ENCODE measurements around the gene MTMR2. TPM values are rescaled to one million over a fixed set of nuclear protein-coding genes. Genes with fewer than 3 reads are reported as not detected.

MTMR2 gene
- total RNA-seq, 1 donor from 2014 or later = 68.9 TPM

- Histone ChIP-seq H3K4me3 (no peak overlapping the region), H3F3A (ENCODE audit: low read depth) (no peaks in the 10 kb centered on the region), H4K20me1 (ENCODE audit: low read depth) (no peaks in the 10 kb centered on the region), H3K79me2 (ENCODE audit: low read depth) (no peaks in the 10 kb centered on the region), H3K4me2 (no peak overlapping the region), H3K9me3 (ENCODE audit: low read depth) (no peaks in the 10 kb centered on the region), H3K27me3 (no peaks in the 10 kb centered on the region), H3K4me1 (no peaks in the 10 kb centered on the region), H3K27ac (no peak overlapping the region), H2AFZ (replicated peaks) (no peak overlapping the region), H3K9ac (no peak overlapping the region), H3K36me3 (no peaks in the 10 kb centered on the region)
- no peaks in the 10 kb centered on the region for H3K4me1 Mint-ChIP-seq
- DNase-seq (ENCODE audit: low spot score) = no peak
- no peaks in the 10 kb centered on the region for H3K9me3 Mint-ChIP-seq
- no peak overlapping the region for H3K4me3 Mint-ChIP-seq
- no peaks in the 10 kb centered on the region for H3K36me3 Mint-ChIP-seq
- TF ChIP-seq CTCF (IDR thresholded peaks at IDR 0.05) (no peak), EZH2phosphoT487 (IDR thresholded peaks at IDR 0.05) (no peak), EZH2 (IDR thresholded peaks at IDR 0.05) (no peak)
- no peaks in the 10 kb centered on the region for H3K27me3 Mint-ChIP-seq (ENCODE audit: insufficient read depth, low read depth)
- H3K27ac Mint-ChIP-seq = no peak overlapping the region
Observed at GRCh38 chr11:95964281-95964680, 40.4 kb upstream of the MTMR2 start.

GRCh38 chr11:95961758-95962157, 37.9 kb upstream of the MTMR2 start:
- H2AFZ ChIP-seq (replicated peaks) = no peak overlapping the region
- Mint-ChIP-seq H3K4me1 (no peaks in the 10 kb centered on the region), H3K27ac (no peak overlapping the region), H3K9me3 (no peaks in the 10 kb centered on the region), H3K36me3 (no peaks in the 10 kb centered on the region), H3K4me3 (no peak overlapping the region), H3K27me3 (ENCODE audit: insufficient read depth, low read depth) (no peaks in the 10 kb centered on the region)
- no peak overlapping the region for H3K27ac ChIP-seq
- no peaks in the 10 kb centered on the region for H3K9me3 ChIP-seq (ENCODE audit: low read depth)
- no peak for TF ChIP-seq EZH2 (IDR thresholded peaks at IDR 0.05)
- TF ChIP-seq CTCF (IDR thresholded peaks at IDR 0.05) = no peak
- TF ChIP-seq EZH2phosphoT487 (IDR thresholded peaks at IDR 0.05) = no peak
- no peaks in the 10 kb centered on the region for H3K4me1 ChIP-seq
- no peaks in the 10 kb centered on the region for H3K36me3 ChIP-seq
- H3F3A ChIP-seq (ENCODE audit: low read depth) = no peaks in the 10 kb centered on the region
- no peak for DNase-seq (ENCODE audit: low spot score)
- no peak overlapping the region for H3K9ac ChIP-seq
- H4K20me1 ChIP-seq (ENCODE audit: low read depth) = no peaks in the 10 kb centered on the region
- no peaks in the 10 kb centered on the region for H3K27me3 ChIP-seq
- no peak overlapping the region for H3K4me2 ChIP-seq
- H3K79me2 ChIP-seq (ENCODE audit: low read depth) = no peaks in the 10 kb centered on the region
- no peak overlapping the region for H3K4me3 ChIP-seq

GRCh38 chr11:95950905-95951304, 27.0 kb upstream of the MTMR2 start:
- Histone ChIP-seq H4K20me1 (ENCODE audit: low read depth) (no peaks in the 10 kb centered on the region), H3K4me2 (no peak overlapping the region), H3K79me2 (ENCODE audit: low read depth) (no peaks in the 10 kb centered on the region), H3K9me3 (ENCODE audit: low read depth) (no peaks in the 10 kb centered on the region), H3K27ac (no peak overlapping the region), H3K4me1 (no peaks in the 10 kb centered on the region), H3K36me3 (no peaks in the 10 kb centered on the region), H2AFZ (replicated peaks) (no peak overlapping the region), H3K9ac (no peak overlapping the region), H3K4me3 (no peak overlapping the region), H3K27me3 (no peaks in the 10 kb centered on the region), H3F3A (ENCODE audit: low read depth) (no peaks in the 10 kb centered on the region)
- DNase-seq (ENCODE audit: low spot score) = no peak
- no peaks in the 10 kb centered on the region for H3K27me3 Mint-ChIP-seq (ENCODE audit: insufficient read depth, low read depth)
- no peak overlapping the region for H3K27ac Mint-ChIP-seq
- TF ChIP-seq CTCF (IDR thresholded peaks at IDR 0.05) (no peak), EZH2 (IDR thresholded peaks at IDR 0.05) (no peak), EZH2phosphoT487 (IDR thresholded peaks at IDR 0.05) (no peak)
- H3K9me3 Mint-ChIP-seq = peaks cover 23% of the 10 kb centered on the region
- peaks cover 5% of the 10 kb centered on the region for H3K36me3 Mint-ChIP-seq
- no peak overlapping the region for H3K4me3 Mint-ChIP-seq
- no peaks in the 10 kb centered on the region for H3K4me1 Mint-ChIP-seq

Data from neural progenitor cell (in vitro differentiated cells).